Thyroid gland (tissue), 4 donors: ENCODE measurements around the gene TLL1.

Experiments
- CTCF ChIP-seq, 6 experiments: fragments of 200-600 bp in 3 of 6; fragments of 450-650 bp in 3 of 6; sonication (generic) in 3 of 6; IDR thresholded peaks; one replicate each; pipeline ENCODE4 v1.5.1; 2016 to 2019; ENCODE audit warnings: antibody characterized with exemption in 6 of 6, mild to moderate bottlenecking in 2 of 6, inconsistent platforms in 1 of 6, moderate library complexity in 1 of 6
- POLR2A ChIP-seq, 2 donors: fragments of 450-650 bp; IDR thresholded peaks; one replicate each; pipeline ENCODE4 v1.6.1; 2017; ENCODE audit warnings: antibody characterized with exemption in 2 of 2, mild to moderate bottlenecking in 2 of 2, moderate library complexity in 1 of 2

DNA sequence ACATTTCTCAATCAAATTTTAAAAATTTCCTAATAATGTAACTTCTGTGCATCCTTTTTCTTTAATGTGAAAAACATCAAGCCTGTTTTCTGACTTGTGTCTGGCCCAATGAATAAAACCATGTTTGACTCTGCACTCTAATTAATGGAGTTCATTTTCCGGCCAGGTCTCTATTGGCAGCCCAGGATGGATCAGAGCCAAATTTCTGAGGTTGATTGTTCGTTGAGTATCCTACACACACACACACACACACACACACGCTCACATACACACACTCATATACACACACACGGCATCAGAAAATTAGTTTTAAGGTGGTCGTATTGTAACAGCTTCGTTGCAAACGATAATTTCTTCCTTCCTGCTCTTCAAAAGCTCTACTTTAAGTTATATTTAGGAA is 28.9 kb upstream of the TLL1 start:
- TF ChIP-seq POLR2A (IDR thresholded peaks at IDR 0.05) (no peak), CTCF (IDR thresholded peaks at IDR 0.05) (no peak)
